SKM-1 (cell line): ENCODE measurements around the gene DNAJC1.

Experiments
- DNase-seq: peaks from one replicate; lab custom pipeline; 2025; ENCODE audit not compliant: unreplicated experiment; lab: John Stamatoyannopoulos, UW

The DNAJC1 gene

GRCh38 chr10:21771219-21771618 is 232.3 kb downstream of the DNAJC1 start:
- no peak for DNase-seq

DNA sequence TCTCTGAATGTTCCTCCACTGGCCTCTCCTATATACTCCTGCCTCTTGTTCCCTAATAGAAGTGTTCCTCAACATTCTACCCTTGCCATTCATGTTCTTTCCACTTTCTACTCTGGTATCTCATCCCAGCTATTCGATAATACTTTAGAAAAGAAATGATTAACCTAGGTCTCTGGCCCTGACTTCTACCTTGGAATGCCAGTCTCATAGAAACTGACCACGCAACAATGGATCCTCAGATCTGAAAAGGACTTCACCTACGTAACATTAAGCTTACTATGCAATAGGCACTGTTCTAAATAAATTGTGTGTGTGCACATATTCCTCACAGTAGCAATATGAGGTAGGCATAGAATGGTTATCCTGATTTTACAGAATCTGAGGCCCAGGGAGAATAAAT is 234.5 kb downstream of the DNAJC1 start:
- no peak for DNase-seq

DNA sequence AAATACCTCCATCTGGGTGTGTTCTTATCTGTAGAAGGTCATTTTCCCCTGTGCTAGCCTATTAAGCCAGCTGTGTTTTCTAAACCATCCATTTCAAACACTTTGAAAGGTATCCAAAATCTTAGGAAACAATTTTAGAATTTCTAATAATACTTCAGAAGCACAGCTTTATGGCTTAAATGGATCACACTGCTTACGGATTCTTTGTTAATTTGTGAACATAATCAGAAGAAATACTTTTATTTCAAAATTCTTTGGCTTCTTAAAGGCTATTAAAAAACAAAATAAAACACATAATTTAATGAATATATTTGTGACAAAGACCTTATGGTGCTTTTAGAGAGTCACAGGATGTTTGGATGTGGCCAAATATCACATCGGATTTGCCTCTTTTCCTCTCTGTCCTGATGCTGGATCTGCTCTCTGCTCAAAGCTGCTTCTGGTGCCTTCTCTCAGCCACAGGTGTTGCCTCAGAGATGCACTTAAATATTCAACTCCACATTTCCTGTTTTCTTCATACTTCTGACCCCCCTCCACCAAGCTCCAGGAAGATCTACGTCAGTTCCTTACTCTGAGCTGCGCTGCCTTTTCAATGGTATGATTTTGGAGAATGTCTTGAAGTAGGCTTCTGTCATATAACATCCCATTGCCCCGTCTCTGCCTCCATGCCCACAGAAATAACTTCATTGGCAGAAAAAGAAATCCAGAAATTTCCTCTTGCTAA is 238.9 kb downstream of the DNAJC1 start:
- DNase-seq: no peak

- no peak for DNase-seq
These were observed 243.2 kb downstream of the DNAJC1 start for GRCh38 chr10:21760332-21760731.

DNA sequence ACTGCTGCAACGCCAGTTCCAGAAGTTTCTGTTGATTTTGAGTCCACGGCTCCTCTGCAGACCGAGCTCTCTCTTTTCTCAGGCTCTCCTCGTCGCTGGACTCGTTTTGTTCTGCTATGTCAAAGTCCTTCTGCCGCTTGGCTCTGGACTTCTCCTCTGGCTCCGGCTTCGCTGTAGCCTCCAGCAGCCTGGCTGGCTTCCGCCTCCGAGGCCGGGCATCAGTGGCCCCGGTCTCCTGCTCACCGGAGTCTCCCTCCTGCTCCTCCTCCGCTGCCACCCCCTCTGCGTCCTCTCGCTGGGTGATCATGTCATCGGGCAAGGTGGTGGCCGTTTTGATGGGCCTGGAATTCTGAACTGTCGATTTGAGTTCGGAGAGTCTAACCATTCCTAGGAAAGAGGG is 244.3 kb downstream of the DNAJC1 start:
- DNase-seq: no peak

- DNase-seq: no peak
These were observed 244.8 kb downstream of the DNAJC1 start for GRCh38 chr10:21758696-21759095.

DNA sequence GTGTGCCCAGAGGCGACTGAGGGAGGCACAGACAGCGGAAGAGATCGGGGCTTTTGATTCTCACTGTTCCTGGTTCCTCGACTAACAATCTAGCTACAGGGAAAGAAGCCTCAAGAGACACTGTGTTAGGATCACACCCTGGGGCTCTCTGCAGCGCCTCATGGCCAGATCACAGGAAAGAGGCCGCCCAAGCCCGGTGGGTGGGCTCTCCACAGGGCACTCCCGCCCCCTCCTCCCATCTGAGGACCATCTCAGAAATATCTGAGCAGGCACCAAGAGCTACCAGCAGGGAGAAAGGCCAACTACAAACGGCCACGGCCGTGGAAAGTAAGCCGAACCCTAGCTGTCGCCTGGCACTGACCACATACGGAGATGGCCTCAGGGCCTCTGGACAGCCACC is 245.3 kb downstream of the DNAJC1 start:
- DNase-seq: no peak

GRCh38 chr10:21757185-21757901 is 246.2 kb downstream of the DNAJC1 start:
- DNase-seq: no peak

DNA sequence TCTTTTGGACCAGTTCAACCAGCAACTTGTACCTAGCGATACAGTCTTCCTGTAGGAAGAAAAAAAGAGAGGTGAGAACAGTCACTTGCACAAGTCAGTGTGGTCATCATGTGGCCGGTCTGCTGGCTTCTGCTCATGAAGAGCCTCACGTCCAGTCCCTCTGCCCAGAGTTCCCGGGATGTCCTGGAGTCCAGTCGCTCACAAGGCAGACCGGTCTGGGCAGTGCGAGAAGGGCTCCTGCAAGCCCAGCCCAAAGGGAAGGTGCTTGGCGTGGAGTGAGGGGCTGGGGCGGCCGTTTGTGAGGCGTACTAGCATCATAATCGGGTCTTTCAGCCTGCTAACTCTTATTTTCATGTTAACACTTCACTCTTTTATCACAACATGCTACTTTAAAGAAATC is 246.8 kb downstream of the DNAJC1 start:
- no peak for DNase-seq

DNA sequence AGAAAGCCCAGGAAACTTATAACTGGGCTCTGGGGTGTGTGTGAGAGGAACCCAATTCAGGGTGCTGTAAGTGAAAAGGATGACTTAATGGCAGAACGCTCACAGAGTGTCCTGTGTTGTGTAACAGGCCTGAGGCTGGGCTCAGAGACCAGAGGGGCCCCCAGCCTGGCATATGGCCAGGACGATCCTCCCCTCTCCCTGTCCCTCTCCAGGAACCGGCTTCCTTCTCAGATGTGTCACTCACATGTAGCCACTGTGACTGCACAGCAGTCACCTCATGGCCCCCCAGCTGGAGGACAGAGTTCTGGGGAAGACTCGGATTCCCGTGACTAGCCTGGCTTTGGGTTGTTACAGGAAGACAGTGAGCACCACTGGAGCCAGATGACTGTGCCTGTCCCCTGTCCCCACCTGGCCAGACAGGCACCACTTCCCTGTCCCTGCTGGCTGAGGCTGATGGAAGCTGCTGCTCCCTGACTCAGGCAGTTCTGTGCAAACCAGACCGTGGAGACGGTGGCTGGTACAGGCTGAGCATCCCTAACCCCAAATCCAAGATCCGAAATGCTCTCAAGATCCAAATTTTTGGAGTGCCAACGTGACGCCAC is 249.0 kb downstream of the DNAJC1 start:
- no peak for DNase-seq

DNA sequence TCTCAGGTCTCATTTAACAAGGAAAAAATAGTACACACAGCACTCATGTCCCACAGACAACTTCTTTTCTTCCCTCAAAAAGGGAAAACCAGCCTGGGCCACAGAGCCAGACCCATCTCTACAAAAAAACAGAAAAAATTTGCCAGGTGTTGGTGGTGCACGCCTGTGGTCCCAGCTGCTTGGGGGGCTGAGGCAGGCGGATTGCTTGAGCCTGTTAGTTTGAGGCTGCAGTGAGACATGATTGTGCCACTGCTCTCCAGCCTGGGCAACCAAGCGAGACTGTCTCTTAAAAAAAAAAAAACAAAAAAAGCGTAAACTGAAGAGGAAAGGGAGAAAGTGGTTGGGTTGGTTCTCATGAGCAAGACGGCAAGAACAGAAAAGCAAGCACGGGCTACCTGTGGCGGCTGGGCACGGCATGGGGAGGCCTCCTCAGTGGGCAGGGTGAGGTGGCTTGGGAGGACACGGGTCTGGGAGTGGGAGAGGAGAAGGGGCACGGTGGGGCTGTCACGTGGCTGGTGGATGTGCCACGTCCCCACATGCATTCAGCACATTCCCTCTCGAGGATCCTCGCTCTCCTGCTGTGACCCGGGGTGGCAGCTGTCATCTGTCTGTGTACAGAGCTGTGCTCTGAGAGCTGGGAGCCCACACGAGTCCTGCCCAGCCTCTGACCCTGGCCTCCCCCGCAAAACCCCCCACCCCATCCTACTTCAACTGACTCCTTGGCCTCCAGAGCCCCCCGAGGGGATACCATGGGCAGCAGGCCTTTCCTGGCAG is 249.8 kb downstream of the DNAJC1 start:
- no peak for DNase-seq

DNA sequence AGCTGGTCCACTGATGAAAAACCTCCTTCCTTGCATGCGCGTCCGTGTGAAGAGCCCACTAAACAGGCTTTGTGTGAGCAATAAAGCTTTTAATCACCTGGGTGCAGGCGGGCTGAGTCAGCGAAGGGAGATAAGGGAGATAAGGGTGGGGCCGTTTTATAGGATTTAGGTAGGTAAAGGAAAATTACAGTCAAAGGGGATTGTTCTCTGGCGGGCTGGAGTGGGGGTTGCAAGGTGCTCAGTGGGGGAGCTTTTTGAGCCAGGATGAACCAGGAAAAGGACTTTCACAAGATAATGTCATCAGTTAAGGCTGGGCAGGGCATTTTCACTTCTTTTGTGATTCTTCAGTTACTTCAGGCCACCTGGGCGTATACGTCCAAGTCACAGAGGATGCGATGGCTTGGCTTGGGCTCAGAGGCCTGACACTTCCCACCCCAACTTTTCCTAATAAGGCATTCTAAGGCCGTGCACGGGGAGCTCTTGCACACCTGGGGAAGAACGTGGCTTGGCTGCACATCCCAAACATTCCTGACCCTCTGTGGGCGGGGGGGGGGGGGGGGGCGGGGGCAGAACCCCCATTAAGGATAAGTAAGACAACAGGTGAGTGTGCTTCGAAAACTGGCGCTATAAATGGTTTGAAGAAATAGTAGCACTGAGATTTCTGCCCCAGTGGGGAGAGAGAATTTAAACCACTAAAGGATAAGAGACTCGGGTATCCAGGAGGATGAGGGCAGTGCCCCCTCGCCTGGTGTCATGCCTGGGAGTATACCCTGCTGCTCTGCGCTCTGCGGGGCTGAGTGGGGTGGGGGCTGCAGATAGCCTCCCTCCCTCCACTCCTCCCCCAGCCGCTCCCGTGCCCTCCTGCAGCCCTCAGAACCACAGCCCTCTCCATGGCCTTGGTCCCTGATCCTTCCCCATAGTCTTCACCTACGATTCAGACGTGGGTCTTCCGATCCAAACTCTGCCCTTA is 251.9 kb downstream of the DNAJC1 start:
- no peak for DNase-seq

- no peak for DNase-seq
These were observed 253.1 kb downstream of the DNAJC1 start for GRCh38 chr10:21750424-21750823.

GRCh38 chr10:21749788-21750187 is 253.7 kb downstream of the DNAJC1 start:
- DNase-seq: no peak

DNA sequence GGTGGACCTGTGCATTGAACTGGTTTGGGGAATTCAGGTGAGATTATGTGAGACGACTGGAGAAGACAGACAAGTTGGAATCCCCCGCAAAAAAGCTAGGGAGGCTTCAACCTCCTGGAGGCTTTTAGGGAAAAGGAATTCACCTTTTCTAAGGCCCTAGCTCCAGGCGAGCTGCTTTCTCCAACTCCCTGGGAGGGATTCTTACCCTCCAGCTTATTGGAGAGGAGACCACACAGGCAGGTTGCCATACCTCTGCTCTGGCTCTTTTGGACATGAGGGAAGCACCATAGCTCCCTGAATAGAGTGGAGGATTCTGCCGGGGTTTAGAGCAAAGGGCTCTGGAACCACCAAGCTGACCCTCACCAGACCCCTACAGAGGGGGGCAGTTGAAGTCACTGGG is 255.7 kb downstream of the DNAJC1 start:
- no peak for DNase-seq

GRCh38 chr10:21746118-21746517 is 257.4 kb downstream of the DNAJC1 start:
- no peak for DNase-seq

GRCh38 chr10:21744223-21744622 is 259.3 kb downstream of the DNAJC1 start:
- no peak for DNase-seq

GRCh38 chr10:21742740-21743412 is 260.7 kb downstream of the DNAJC1 start:
- no peak for DNase-seq

DNA sequence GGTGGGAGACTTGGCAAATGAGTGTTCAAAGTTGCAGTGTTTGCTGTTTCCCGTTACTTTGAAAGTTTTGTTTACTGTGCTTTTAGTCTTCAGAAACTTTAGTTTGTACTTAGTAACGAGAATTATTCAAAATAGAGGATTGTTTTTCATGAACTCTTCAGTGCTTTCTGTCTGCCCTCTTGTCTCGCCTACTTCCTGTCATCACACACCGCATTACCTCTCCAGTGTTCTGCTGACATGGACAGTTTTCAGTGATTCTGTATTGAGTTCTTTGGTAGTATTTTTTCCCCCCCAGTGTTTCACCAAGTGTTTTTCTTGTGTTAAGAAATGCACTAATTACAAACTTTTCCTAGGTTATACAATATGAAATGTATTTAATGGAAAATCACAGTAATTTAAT is 262.5 kb downstream of the DNAJC1 start:
- DNase-seq: no peak

GRCh38 chr10:21737106-21737505 is 266.4 kb downstream of the DNAJC1 start:
- no peak for DNase-seq
